ENCODE measurements around the gene SUN2.

GRCh38 chr22:38699784-38700183, 56.0 kb downstream of the SUN2 start:
- TF ChIP-seq CTCF (IDR thresholded peaks at IDR 0.05; ENCODE audit: low read depth, low read length), result no peak
- TF ChIP-seq EZH2phosphoT487 (IDR thresholded peaks at IDR 0.05; ENCODE audit: low read depth), result no peak
